ENCODE results near the gene NEURL1B.

NEURL1B gene

DNA sequence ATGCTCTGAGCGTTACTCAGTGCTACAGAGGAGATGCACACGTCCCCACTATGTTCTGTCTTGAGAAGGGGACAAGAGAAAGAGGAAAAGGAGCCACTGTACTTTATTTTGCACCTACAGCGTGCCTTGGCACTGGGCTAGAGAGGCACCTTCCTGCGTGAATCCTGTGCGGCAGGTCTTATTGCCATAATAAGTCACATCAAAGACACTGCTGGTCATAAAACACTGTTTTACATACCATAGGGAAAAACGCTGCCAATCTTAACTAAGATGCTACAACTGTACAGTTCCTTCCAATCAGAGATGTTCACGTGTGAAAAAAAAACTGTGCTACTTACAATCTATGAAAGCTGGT lies 48.1 kb downstream of the NEURL1B start:
- TF ChIP-seq, protein P1, sequence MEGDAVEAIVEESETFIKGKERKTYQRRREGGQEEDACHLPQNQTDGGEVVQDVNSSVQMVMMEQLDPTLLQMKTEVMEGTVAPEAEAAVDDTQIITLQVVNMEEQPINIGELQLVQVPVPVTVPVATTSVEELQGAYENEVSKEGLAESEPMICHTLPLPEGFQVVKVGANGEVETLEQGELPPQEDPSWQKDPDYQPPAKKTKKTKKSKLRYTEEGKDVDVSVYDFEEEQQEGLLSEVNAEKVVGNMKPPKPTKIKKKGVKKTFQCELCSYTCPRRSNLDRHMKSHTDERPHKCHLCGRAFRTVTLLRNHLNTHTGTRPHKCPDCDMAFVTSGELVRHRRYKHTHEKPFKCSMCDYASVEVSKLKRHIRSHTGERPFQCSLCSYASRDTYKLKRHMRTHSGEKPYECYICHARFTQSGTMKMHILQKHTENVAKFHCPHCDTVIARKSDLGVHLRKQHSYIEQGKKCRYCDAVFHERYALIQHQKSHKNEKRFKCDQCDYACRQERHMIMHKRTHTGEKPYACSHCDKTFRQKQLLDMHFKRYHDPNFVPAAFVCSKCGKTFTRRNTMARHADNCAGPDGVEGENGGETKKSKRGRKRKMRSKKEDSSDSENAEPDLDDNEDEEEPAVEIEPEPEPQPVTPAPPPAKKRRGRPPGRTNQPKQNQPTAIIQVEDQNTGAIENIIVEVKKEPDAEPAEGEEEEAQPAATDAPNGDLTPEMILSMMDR (conservative IDR thresholded peaks at IDR 0.05; ENCODE audit: low read depth, low read length), result no peak
- DNase-seq (ENCODE audit: low read depth), result no peak
- no peak overlapping the region for H3K4me3 ChIP-seq (ENCODE audit: low read length)

DNA sequence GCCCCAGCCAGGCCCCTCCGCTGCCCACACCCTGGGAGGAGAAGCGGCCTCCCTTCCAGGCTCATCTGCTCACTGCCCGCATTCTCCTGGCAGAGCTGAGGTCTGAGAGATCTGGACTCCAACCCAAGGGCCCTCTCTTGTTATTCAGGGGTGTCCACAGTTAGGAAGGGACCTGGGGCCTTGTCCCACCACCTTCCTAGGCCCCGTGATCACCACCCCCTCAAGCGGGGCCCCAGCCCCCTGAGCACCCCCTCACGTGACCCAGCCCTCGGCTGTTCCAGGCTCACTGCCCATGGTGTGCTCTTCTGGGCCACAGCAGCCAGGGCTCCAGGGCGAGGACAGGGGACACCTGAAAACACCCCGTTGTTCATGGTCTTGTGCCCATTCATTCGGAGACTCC lies 48.7 kb downstream of the NEURL1B start:
- TF ChIP-seq, protein P1 (conservative IDR thresholded peaks at IDR 0.05; ENCODE audit: low read depth, low read length), result no peak
- DNase-seq (ENCODE audit: low read depth), result no peak

GRCh38 chr5:172690258-172691075 lies 49.4 kb downstream of the NEURL1B start:
- DNase-seq (ENCODE audit: low read depth), result no peak
- no peak overlapping the region for H3K4me3 ChIP-seq (ENCODE audit: low read length)
- TF ChIP-seq, protein P1 (conservative IDR thresholded peaks at IDR 0.05; ENCODE audit: low read depth, low read length), result no peak

More for the DNA sequence above, 48.7 kb downstream of the NEURL1B start:
- H3K4me3 ChIP-seq (ENCODE audit: low read length), result no peak overlapping the region

- H3K4me3 ChIP-seq (ENCODE audit: low read length), result no peak overlapping the region
- TF ChIP-seq, protein P1 (conservative IDR thresholded peaks at IDR 0.05; ENCODE audit: low read depth, low read length), result no peak
- DNase-seq (ENCODE audit: low read depth), result no peak
Observed at GRCh38 chr5:172691886-172692285, 50.8 kb downstream of the NEURL1B start.

DNA sequence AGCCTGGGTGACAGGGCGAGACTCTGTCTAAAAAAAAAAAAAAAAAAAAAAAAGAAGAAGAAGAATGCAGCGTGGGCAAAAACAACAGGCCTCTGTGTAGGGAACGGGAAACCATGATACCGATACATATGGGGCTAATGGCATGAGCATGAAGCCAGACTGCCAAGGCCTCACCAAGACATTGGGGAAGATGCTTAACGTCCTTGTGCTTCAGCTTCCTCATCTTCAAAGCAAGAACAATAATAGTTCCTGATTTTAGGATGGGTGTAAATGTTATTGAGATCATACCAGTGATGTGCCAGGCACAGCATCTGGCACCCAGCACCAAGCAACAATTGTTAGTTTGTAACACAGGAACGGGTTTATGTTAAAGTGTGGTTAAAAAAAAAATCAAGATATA lies 51.4 kb downstream of the NEURL1B start:
- DNase-seq (ENCODE audit: low read depth), result no peak
- TF ChIP-seq, protein P1 (conservative IDR thresholded peaks at IDR 0.05; ENCODE audit: low read depth, low read length), result no peak
- no peak overlapping the region for H3K4me3 ChIP-seq (ENCODE audit: low read length)

- no peak overlapping the region for H3K4me3 ChIP-seq (ENCODE audit: low read length)
- DNase-seq (ENCODE audit: low read depth), result no peak
- TF ChIP-seq, protein P1 (conservative IDR thresholded peaks at IDR 0.05; ENCODE audit: low read depth, low read length), result no peak
Observed at GRCh38 chr5:172692981-172693380, 51.9 kb downstream of the NEURL1B start.

- no peak for DNase-seq (ENCODE audit: low read depth)
- TF ChIP-seq, protein P1 (conservative IDR thresholded peaks at IDR 0.05; ENCODE audit: low read depth, low read length), result no peak
- no peak overlapping the region for H3K4me3 ChIP-seq (ENCODE audit: low read length)
Observed at GRCh38 chr5:172694061-172694460, 53.0 kb downstream of the NEURL1B start.
